DMS53 treated with DMSO at 0.1 percent for 48 hours (cell line): ENCODE results near the gene OLFM1.
"Not testable (repeated sequence)": the region's sequence is repeated elsewhere in the genome, so short reads cannot be mapped to it uniquely, and the experiment has no call there.

ENCODE experiments used
- DNase-seq: peaks from one replicate; lab custom pipeline; 2025; ENCODE audit not compliant: unreplicated experiment; lab: John Stamatoyannopoulos, UW

The OLFM1 gene

DNA sequence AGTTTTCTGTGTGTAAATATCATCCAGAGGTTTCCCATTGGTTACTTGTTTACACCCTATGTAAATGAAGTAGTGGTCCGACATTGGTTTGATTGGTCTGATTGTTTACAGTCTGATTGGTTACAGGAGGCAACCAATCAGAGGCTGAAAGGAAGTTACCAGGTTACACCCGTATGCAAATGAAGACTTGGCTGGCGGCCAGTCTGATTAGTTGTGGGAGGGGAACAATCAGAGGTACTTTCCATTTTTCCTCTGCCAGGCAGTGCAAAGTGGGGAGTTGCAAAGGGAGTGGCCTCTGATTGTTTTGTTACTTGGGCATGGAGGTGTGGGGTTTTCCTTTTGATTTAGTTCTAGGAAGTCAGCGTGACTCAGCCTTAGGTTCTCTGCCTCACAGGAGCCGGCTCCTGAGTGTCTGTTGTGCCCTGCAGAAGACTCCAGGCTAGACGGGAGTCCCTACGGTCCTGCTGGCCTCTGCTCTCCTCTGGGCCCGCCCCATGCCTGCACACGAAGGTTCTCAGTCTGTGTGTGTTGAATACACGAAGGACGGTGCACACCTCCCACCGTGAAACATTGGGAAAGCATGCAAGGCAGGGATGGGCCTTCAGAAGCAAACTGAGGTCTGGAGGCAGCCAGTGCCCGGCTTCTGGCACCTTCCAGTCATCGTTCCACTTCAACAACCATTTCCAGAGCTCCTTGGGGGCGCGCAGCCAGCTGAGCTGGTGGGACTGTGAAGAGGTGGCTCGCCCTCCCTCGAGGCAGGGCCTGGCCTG, 42.9 kb downstream of the OLFM1 start:
- DNase-seq, result no peak

DNA sequence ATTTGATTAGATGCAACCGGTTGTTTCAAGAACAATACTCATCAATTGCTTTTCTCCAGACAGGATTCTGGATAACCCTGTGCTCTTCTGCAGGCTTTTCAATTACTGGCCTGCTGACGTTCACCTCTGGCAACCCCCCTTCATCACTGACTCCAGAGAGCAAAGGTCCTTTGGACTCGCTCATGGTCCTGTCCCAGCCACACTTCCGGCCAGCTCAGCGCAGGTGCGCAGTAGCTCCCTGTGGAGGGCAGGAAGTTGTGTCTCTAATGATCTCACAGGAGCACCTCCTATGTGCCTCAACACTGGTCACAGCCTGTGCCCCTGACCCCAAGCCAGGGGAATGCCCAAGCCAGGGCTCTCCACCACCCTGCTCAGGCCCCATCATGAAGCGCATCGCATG, 44.0 kb downstream of the OLFM1 start:
- no peak for DNase-seq

DNA sequence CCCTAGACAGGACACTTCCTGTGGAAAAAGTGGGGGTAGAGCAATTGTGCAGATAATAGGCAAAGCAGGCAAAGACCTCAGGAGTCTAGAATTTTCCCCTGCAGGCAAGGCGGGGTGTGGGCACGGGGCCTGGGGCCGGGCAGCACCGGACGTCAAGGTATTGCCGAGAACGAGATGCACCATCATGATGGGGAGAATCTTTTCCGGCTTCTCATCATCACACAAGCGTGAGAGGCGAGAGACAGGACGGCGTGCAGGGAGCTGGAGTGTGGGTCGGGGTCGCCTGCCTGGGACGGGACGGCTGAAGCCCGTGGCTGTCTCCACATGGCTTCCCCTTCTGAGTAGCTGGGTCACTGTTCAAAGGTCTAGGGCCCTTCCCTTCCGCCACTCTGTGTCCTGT, 44.5 kb downstream of the OLFM1 start:
- DNase-seq, result no peak

DNA sequence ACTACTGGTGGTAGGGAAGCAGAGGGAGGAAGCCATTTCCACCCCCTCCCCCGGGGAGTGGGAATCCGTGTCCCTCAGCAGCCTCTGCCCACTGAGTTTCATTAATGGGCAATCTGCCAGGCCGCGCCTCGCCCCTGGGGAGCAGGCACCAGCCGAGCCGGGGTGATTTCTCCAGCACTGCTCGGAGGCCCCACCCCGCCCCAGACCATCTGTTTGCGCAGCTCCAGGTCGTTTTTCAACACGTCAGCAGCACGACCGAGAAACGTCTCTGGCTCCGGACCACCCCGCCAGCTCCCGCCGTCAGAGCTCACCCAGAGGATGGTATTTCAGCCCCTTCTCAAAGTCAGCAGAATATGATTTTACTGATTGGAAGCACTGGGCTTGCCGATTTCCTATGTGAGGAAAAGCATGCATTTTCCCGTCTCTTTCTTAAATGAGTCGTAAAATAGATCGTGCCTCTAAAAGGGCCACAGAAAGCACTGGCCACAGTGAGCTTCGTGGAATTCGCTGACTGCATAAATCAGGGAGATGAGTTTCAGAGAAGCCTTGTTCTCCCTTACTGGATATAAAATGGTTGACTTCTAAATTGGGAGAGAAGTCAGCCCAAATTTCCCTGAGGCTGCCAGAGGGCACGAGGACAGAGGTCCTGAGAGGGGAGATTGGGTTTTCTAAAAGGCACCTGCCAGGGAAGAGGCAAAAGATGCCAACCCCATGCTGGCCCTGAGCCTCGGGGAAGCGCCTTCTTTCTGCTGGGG, 47.0 kb downstream of the OLFM1 start:
- no peak for DNase-seq

DNA sequence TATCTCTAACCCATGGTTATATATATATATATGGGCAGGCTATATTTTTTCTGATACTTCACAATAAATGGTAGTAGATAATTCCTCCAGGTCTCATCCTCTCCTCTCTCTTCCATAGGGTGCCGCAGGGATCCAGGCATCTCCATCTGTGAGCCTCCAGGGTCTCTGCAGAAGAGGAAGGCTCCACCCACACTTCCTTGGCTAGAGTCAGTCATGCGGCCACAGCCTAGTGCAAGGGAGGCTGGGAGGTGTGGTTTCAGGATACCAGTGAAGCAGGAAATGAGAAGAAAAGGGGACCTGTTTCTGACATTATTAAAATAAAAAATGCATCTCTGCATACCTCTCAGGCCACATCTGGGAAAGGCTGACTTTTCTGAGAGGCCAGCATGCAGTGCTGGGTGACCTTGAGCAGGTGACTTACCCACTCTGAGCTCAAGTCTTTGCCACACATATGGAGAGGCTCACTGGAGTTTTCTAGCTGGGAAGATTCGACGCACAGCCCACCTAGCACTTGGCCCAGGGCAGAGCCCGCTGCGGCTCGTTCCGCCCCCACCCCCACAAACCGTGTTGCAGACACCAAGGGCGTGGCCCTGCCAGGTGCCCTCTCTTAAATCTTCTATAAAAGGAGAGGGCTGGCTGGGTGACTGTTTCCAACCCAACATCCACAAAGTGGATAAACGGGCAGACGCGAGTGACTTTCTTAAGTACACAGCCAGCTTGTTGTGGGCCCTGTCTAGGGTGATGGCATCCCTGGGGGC, 47.9 kb downstream of the OLFM1 start:
- DNase-seq, result no peak

DNA sequence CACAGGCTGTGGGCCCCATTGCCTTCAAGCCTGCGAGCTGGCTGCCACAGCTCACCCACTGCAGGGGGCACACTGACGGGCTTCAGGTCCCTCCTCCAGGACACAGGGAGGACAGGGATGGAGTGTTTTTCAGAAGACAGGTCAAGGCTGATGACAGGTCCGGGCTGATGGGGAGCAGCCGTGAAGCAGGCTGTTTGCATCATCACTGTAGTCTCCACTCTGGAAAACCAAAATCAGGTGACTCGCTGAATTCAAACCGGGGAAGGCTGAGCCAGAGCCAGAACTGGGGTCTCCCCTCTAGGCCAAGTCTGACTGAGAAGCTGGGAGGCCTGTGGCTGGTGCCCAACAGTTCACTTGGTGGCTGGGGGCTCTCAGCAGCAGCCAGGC, 48.5 kb downstream of the OLFM1 start:
- DNase-seq, result no peak

DNA sequence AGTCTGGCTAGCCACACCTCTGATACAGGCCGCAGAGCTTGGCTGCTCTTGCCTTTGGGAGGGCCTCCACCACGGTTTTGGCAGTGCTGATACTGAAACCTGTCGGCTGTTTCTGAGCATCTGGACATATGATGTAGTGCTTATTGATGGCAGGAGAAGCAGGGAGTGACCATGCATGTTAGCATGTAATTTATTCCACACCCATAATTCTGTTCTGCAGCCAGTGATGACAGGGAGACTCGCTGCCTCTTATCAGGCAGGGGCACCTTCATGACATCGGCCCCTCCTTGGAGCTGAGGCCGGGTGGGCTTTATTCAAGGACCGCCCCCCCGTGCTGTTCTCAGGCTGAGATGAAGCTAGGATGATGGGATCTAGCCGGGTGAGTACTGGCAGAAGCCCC, 49.0 kb downstream of the OLFM1 start:
- no peak for DNase-seq

DNA sequence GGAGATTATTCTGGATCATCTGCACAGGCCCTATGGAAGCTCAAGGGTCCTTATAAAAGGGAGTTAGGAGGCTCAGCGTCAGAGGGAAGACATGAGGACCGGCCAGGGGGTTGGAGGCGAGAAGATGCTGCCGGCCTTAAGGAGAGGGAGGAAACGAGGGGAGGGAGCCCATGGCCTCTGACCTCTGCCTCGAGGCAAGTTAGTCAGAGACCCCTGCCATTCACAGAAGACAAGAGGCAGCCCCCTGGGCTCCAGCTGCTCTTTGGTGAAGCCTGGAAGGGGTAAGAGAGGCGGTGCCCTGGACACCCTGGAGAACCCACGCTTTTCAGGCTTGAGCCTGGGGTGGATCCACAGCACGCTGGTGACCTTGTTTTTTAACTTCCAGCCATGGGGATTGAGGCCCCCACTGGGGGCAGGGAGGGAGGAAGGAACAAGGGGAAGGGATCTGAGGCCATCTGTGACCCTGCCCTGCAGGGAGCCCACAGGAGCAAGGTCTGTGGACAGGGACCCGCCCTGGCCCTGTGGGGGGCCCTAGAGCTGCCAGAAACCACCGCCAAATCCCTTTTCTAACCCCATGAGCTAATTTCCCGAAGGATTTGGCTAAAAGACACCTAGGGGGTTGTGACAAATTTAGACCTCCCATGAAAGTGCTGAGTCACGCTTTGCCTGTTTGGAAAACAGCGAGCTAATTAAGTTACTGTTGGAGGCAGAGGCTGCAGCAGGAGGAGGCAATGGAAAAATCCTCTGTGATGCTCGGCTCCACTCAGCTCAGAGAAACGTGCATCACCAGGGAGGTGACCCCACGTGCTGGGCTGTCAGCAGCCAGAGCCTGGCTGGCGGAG, 49.7 kb downstream of the OLFM1 start:
- no peak for DNase-seq

DNA sequence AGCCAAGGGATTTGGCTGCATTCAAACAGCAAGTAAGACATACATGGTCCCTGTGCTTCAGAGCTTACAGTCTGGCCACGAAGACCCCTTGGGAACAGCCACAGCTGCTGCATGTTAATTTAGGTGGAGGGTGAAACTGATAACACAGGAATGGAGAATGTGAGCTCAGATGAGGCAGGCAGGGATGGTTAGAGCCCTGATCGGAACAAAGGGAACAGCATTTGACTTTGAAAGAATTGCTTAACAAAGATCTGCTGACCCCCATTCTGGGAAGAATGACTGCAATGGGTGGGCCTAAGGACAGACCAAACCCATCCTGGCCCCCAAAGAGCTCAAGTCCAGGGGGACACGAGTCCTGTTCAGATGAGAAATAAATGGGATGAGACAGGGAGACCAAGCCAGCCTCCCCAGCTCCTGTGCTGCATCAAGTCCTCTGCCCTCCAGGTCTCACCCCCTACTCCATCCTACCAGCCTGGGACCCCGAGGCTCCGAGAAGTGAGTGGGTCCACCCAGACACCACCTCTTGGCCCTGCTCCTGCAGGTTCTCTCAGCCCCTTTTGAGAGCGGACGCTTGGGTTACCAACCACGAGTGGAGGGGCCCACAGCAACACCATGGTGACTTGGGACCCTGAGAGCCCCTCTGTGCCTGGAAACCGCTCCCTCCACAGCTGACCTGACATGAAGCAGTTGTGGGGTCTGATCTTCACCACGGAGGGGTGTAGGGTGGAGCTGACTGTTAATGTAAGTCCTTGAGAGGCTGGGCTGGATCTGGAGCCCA, 50.8 kb downstream of the OLFM1 start:
- no peak for DNase-seq

DNA sequence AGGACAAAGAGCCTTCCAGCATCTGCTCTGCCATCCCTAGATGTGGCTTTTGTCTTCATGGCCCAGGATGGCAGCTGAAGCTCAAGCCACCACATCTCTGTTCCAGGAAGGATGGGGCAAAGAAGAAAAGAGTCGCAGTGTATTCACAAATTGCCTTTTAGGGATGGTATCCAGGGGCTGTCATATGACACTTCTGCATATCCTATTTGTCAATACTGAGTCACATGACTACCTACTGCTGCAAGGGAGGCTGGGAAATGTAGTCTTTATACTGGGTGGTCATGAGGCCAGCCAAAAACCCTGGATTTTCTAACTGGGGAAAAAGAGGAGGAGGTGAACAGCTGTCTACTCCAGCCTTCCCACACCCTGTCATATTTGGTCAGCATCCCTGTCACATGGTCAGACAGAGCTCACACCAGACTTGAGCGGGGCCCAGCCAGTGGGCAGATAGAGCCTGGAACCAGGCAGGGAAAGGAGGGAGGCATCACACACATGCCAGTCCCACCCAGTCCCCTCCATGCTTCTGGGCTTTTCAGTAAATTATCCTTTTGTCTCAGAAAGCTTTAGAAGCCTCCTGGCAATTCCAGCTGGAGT, 52.0 kb downstream of the OLFM1 start:
- DNase-seq, result no peak

DNA sequence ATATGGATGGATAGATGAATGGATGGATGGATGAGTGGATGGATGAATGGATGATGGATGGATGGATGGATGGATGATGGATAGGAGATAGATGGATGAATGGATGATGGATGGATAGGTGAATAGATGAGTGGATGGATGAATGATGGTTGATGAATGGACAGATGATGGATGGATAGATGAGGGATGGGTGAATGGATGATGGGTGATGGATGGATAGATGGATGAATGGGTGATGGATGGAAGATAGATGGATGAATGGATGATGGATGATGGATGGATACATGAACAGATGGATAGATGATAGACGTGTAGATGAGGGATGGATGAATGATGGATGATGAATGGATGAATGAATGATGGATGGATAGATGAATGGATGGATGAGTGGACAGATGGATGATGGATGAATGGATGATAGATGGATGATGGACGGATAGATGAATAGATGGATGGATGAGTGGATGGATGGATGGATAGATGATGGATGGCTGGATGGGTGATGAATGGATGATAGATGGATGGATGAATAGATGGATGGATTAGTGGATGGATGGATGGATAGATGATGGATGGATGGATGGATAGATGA, 53.8 kb downstream of the OLFM1 start:
- DNase-seq, result no peak

DNA sequence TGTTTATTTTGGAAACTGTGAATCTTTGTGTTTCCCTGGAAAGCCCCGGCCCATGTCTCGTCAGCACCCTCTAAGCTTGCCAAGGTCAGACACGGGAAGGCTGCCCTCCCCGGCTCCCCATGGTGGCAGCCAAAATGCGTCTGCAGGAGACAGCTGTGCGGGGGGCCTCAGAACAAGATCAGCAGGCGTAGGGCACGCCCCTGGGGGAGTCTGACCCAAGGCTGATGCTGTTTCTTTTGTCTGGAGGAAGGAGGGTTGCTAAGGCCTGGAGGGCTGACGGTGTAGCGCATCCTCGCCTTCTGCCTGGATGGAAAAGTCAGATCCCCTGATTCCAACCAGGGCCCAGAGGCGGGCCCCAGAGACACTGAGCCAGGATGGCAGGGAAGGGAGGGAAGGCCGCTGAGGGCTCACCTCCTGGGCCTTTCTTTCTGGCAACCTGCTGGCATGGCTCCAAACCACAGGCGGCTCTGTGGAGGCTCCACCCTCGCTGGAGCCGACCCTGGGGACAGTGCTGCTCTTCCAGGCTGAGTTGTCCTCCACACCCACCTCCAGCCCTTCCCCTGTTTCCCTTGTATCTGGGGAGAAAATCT, 57.2 kb downstream of the OLFM1 start:
- no peak for DNase-seq

DNA sequence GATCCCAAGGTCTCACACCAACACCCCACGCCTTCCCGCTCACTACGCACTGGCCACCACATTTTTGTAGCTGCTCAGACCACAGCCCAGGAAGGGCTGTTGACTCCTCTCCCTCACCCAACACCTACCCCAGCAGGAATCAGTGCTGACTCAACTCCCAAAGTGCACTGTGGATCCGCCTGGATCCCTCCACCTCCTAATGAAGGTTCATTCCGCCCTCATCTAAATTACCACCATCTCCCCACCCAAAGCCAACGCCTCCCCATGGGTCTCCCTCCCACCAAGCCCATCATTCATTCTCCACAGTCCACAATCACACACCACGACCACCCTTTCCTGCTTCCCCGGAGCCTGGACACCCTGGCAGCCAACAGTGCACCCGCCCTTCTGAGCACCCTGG, 57.8 kb downstream of the OLFM1 start:
- DNase-seq, result no peak

DNA sequence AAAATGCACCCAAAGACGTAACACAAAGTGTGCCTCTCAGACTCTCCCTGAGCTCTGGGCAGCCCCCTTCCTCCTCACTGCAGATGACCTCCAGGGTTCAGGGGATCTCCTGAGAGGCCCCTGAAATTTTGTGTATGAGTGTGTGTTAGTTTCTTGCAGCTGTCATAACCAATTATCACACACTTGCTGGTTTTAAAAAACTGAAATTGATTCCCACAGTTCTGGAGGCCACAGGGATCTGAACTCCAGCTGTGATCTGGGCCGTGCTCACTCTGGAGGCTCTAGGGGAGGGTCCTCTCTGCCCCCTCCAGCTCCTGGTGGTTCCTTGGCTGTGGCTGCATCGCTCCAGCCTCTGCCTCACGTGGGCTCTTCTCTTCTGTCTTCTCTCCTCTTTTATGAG, 58.8 kb downstream of the OLFM1 start:
- DNase-seq, result no peak

DNA sequence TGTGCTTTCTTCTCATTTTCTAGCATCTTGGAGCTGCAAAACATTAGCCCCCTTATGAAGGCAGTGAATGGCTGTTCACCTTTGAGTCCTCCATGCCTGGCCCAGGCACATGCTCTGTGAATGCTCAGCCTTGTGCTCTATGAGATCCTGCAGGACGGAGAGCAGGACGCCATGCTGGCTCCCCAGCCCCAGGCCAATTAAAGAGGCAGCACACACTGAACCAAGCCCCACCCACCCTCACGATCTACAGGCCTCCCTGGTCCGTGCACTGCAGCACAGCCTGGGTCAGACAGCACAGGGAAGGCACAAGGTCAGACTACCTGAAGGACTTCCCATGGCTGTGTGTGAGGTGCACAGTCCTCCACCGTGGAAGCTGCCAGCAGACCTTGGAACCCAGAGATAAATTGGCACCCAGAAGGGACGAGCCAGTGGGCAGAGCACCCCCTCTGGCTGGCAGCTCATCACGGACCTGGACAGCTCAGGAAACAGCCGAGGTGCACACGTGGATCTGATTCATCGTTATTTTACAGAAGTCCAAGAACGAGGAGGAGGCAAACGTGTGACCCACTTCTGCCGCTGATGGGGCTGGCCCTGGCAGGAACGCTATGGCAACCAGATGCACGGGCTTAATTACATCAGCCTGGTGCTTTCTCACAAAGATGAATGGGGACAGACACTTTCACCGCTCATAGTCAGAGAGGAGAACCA, 59.5 kb downstream of the OLFM1 start:
- no peak for DNase-seq

DNA sequence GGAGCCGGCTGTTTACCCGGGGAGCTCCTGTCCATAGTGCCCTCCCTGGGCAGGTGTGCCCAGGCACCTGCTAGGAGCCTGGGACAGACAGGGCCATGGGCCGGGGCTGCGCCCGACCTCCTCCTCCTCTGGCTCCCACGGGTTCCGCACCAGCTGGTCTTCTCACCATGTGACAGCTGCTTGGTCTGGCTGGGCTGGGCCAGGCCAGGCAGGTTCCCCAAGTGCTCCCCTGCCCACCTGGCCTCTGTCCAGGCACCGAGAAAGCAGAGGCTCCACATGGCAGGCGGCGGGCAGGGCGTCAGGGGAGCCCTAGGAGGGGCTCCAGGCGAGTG, 60.0 kb downstream of the OLFM1 start:
- no peak for DNase-seq

DNA sequence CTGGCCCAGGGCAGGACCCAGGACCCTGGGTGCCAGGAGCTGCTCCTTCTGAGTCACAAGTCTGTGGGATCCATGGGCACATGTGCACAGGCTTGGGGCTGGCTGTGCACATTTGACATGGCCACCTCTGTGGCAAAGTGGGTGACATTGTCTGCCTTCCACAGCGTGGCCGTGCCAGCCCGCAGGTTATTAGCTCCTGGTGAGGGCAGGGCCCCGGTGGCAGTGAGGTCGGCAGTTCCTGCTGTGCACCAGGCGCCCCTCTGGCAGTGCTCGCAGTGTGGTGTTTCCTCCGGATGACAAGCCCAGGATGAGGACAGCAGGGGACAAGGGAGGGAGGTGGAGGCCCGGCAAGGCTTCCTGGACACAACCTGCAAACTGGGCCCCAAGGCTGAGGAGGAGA, 60.5 kb downstream of the OLFM1 start:
- no peak for DNase-seq

DNA sequence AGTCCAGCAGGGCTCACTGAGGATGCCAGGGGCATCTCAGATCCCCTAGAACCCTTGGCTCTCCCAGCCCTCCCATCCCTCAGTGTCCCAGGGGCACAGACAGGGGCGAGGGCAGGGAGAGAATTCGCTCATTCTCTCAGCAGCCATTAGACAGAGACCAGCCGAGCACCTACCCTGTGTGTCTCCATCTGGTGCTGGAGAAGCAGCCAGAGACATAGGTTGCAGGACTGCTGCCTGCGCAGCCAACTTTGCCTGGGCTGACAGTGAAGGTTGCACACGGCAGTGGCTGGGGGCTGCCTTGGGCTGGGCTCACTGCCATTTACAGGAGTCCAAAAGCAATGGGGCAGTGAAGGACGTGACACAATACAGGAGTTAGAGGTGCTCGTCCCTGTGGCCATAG, 60.9 kb downstream of the OLFM1 start:
- DNase-seq, result no peak

DNA sequence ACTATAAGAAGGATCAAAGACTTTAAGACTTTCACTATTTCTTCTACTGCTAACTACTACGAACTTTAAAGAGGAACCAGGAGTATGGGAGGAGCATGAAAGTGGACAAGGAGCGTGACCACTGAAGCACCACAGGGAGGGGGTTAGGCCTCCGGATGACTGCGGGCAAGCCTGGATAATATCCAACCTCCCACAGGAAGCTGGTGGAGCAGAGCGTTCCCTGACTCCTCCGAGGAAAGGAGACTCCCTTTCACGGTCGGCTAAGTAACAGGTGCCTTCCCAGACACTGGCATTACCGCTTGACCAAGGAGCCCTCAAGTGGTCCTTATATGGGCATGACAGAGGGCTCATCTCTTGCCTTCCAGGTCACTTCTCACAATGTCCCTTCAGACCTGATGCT, 62.4 kb downstream of the OLFM1 start:
- DNase-seq, result not testable (repeated sequence)
